GM19025 (cell line): Measurements from ENCODE around the gene PRKG2.
"Not testable (repeated sequence)": the region's sequence is repeated elsewhere in the genome, so short reads cannot be mapped to it uniquely, and the experiment has no call there.

Experiments
- ATAC-seq: cut with Tn5 transposase; IDR thresholded peaks from one replicate; pipeline ENCODE4 v1.9.1; 2021; ENCODE audit warnings: mild to moderate bottlenecking, low read depth, moderate library complexity; ENCODE audit not compliant: unreplicated experiment

PRKG2 gene

GRCh38 chr4:81164623-81165416 is 50.2 kb downstream of the PRKG2 start:
- no peak for ATAC-seq

GRCh38 chr4:81164126-81164525 is 50.9 kb downstream of the PRKG2 start:
- no peak for ATAC-seq

DNA sequence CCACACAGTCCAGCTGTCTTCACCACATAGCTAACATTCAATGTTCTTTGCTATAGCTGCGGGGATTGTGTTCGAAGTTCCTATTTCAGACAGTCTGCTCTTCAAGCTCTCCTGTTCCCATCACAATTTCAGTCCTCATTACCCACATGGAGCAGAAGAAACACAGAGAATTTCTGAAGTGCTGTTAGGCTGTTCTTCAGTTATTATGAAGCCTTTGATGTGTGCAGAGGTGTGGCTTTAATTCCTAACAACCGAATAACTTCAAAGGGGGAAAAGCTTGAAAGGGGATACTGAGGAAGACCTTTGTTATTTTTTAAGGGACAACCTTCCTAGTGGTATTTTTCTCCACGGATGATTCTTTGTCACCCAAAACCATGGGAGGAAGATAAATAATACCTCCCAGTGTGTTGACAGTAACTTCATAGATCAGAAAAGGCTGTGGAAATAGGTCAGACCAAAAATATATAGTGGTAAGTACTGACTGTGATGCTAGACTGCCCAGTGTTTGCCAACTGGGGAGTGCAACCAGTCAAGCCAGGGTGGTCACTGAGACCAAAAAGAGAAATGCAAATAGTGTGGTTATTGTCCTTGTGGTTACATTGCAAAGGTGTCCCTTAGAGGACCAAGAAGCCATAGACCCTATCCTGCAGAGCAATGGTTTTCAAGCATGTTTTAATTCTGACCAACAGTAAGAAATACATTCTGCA is 52.1 kb downstream of the PRKG2 start:
- no peak for ATAC-seq

DNA sequence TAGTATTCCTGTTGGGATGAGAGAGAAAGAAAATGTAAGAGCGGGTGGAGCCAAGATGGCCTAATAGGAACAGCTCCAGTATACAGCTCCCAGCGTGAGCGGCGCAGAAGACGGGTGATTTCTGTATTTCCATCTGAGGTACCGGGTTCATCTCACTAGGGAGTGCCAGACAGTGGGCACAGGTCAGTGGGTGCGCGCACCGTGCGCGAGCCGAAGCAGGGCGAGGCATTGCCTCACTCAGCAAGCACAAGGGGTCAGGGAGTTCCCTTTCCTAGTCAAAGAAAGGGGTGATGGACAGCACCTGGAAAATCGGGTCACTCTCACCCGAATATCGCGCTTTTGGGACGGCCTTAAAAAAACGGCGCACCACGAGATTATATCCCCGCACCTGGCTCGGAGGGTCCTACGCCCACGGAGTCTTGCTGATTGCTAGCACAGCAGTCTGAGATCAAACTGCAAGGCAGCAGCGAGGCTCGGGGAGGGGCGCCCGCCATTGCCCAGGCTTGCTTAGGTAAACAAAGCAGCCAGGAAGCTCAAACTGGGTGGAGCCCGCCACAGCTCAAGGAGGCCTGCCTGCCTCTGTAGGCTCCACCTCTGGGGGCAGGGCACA is 61.2 kb downstream of the PRKG2 start:
- ATAC-seq = not testable (repeated sequence)

GRCh38 chr4:81152839-81153713 is 61.9 kb downstream of the PRKG2 start:
- ATAC-seq = no peak

- no peak for ATAC-seq
These were observed 65.0 kb downstream of the PRKG2 start for GRCh38 chr4:81149976-81150375.

GRCh38 chr4:81148576-81148975 is 66.4 kb downstream of the PRKG2 start:
- ATAC-seq = no peak

DNA sequence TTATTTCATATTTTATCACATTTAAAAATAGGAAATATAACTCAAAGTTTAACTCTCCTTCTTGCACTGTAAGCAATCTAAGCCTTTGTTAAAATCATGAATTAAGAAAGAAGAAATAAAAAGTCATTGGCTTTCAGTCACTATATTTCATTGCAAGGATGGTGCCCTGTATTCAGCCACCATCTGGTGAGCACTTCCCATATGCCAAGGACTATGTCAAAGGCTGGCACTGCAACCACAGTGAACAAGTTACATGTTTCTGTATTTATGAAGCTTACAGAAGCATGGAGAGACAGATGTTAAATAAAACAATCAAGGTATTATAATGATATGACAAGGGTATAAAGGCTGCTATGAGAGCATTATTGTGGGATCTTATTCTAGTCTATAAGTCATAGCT is 68.6 kb downstream of the PRKG2 start:
- ATAC-seq = no peak

GRCh38 chr4:81143183-81143582 is 71.8 kb downstream of the PRKG2 start:
- ATAC-seq = no peak

DNA sequence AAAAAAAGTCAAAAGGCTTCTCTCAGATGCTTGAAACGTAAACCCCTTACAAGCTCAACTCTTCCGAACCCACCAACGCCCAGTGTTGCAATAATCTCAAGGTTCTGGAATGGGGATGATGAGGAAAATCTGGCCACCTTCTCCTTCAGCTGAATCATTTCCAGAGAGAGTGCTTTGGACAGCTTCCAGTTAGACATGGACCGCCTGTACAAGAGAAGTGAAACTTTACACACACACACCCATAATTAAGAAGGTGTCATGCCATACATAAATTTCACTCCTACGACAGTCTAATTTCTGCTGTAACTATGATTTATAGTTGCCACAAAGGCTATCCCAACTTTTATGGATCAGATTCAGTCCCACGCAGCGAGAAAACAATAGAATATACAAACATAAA is 72.3 kb downstream of the PRKG2 start:
- ATAC-seq = no peak

DNA sequence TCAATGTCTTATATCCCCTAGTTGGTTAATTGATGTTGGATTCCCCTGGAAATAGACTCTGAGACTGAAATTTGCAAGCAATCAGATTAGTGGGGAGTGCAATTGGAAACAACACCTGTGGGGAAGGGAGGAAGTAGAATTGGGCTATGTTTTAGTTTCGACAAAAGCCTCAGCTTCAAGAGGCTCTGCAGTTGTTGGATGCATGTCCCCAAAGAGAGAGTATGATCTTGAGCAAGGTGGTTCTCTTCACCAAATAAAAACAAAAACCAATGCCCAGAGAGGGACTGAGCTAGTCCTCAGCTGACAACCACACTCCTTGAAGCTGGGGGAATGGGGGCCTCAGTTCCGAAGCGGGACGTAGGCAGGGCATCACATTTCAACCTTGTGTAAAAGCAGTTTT is 77.1 kb downstream of the PRKG2 start:
- no peak for ATAC-seq

DNA sequence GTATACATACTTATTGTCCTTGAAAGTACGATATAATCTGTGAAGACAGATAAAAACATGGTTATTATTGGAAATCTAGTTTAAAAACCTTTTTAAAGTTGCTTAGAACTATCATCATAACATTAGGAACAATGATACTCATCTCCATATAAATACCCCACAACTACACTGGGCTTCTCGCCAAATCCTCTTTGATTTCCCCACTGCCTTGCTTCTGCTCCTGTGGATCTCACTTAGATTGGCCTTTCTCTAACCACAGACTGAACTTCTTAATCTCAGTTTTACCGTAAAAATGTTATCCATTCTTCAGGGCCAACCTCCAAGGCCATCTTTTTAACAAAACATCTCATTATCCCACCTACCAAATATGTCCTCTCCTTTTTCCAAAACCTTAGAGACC is 77.6 kb downstream of the PRKG2 start:
- ATAC-seq = no peak

- no peak for ATAC-seq
These were observed 78.7 kb downstream of the PRKG2 start for GRCh38 chr4:81136161-81136905.

GRCh38 chr4:81135501-81135900 is 79.5 kb downstream of the PRKG2 start:
- no peak for ATAC-seq

GRCh38 chr4:81131563-81131962 is 83.5 kb downstream of the PRKG2 start:
- ATAC-seq = no peak

DNA sequence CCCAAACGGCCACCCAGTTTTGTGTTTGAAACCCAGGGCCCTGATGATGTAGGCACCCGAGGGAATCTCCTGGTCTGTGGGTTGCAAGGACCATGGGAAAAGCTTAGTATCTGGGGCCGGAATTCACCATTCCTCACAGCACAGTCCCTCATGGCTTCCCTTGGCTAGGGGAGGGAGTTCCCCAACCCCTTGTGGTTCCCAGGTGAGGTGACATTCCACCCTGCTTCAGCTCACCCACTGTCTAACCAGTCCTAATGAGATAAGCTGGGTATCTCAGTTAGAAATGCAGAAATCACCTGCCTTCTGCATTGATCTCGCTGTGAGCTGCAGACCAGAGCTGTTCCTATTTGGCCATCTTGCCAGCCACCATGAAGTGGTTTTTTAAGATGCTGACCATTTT is 84.0 kb downstream of the PRKG2 start:
- no peak for ATAC-seq

- no peak for ATAC-seq
These were observed 84.5 kb downstream of the PRKG2 start for GRCh38 chr4:81130569-81130968.

DNA sequence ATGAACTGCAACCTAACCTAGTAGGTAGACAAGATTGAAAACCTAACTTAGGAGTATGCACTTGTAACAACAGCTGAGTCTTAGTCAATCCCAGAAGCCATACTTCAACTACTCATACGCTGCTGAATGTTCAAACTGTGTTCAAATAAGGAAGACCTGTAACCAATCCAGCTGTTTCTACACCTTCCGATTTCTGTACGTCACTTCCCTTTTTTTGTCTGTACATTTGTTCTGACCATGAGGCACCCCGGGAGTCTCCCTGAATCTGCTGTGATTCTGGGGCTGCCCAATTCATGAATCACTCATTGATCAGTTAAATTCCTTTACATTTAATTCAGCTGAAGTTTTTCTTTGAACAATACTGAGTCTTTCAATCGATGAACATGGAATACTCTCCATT is 95.0 kb downstream of the PRKG2 start:
- ATAC-seq = no peak

- no peak for ATAC-seq
These were observed 96.9 kb downstream of the PRKG2 start for GRCh38 chr4:81118086-81118485.

- ATAC-seq = no peak
These were observed 98.5 kb downstream of the PRKG2 start for GRCh38 chr4:81116566-81116965.
